ENCODE results near the gene ARPC2. TPM values are rescaled to one million over a fixed set of nuclear protein-coding genes. Genes with fewer than 3 reads are reported as not detected.

ARPC2 gene
- polyA plus RNA-seq, 1 experiment: 666 TPM

DNA sequence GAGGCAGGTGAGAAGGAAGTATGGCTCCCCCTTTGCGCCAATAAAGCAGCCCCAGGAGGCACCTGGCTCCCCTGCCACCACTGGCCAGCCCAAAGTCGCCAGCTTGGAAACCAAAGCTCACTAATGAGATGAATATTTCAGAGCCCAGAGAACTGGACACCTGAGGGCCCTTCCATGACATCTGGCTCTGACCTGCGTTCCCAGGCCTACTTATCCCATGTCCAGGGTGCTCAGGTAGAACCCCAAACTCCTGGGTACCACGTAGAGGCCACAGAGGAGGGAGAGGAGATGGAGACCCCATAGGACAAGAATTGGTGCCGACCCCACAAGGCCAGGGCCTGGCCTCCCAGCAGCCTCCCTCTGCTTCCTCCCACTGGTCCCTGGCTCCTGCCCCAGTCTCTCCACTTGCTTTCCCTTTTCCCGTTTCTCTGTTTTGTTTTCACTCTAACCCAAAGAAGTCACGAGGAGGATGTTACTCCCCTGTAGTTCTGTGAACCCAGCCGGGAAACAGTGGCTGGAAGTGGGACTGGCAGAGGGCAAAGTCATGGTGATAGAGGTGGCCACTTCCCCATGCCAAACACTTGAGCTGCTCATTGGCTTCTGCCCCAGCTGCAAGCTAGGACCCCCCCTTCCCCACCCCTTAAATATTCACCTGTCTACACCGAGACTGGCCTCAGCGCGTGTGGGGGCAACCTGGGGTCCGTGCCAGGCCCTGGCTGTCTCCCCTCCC, 74.5 kb downstream of the ARPC2 start:
- ChIA-PET POLR2A (interaction anchor here (2.0 kb wide), 1 partner anchor 105 kb away, joined by 6 read pairs; no protein-coding TSS in a partner anchor), CTCF (interaction anchor here (0.7 to 5.6 kb wide), 6 partner anchors 10 to 175 kb away, joined by 4 to 64 read pairs (median 10); partner anchors contain the start of genes AAMP, CATIP and PNKD)
- no peak for DNase-seq (ENCODE audit: low read depth, low spot score)
- H3K4me3 ChIP-seq (ENCODE audit: low read depth, low read length): peak overlapping the region; percentile 81
- peak overlapping the region; percentile 57 for H3K27ac ChIP-seq (ENCODE audit: low read depth, low read length)
- H3K27me3 ChIP-seq (ENCODE audit: control insufficient read depth, insufficient read depth, low read length): no peaks in the 10 kb centered on the region
- no peaks in the 10 kb centered on the region for H3K9me3 ChIP-seq (ENCODE audit: control insufficient read depth, insufficient read depth, low read length)
- TF ChIP-seq, protein P1, sequence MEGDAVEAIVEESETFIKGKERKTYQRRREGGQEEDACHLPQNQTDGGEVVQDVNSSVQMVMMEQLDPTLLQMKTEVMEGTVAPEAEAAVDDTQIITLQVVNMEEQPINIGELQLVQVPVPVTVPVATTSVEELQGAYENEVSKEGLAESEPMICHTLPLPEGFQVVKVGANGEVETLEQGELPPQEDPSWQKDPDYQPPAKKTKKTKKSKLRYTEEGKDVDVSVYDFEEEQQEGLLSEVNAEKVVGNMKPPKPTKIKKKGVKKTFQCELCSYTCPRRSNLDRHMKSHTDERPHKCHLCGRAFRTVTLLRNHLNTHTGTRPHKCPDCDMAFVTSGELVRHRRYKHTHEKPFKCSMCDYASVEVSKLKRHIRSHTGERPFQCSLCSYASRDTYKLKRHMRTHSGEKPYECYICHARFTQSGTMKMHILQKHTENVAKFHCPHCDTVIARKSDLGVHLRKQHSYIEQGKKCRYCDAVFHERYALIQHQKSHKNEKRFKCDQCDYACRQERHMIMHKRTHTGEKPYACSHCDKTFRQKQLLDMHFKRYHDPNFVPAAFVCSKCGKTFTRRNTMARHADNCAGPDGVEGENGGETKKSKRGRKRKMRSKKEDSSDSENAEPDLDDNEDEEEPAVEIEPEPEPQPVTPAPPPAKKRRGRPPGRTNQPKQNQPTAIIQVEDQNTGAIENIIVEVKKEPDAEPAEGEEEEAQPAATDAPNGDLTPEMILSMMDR (IDR thresholded peaks at IDR 0.05; ENCODE audit: low read depth, low read length): no peak

DNA sequence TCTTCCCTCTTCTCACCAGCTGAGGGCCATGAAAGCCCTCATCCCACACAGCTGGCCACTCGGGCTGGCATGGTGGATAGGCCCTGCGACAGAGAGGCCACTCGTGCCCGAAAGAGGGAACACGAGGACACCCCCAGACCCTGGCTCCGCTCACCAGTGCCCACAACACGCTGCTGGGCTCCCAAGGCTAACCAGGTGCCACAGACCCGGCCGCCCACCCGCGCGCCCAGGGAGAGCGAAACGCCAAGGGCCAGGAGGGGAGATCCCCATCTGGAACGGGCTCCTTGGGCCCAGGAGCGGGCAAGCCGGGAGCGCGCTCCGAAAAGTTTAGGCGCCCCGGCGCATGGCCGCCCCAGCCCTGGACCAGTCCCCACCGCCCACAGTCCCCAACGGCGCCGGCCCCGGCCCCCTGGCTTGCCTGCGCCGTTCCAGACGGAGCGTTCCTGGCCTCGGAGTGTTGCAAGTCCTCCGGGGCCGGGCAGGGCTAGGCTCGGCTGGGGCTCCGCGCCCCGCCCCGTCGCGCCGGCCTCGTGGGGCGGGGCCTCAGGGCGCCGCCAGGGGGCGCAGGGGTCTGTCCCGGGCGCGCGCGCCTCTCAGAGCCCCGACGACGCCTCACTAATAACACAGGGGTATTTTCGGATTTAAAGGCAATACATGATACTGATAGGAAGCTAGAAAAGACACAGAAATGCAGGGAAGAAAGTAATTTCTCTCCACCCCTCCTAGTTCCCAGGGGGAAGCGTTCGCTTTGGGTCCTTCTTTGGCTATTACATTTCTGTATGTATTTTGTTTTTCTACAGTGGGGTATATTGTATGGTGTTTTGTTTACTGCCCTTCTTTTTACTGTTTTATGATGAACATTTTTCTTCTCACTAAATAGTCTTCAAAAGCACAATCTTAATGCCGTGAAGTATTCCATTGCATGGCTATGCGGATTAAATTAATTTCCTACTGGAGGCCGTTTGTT, 75.3 kb downstream of the ARPC2 start, which contains the start of gene TMBIM1:
Gene TMBIM1, minus strand, starts transcription at position 456 of the 967 bp plus-strand sequence. CDS start 10,362 bp downstream, outside the sequence.
- POLR2A ChIA-PET: interaction anchor here (2.0 kb wide), 1 partner anchor 104 kb away, joined by 6 read pairs; no protein-coding TSS in a partner anchor
- no peaks in the 10 kb centered on the region for H3K27me3 ChIP-seq (ENCODE audit: control insufficient read depth, insufficient read depth, low read length)
- no peaks in the 10 kb centered on the region for H3K9me3 ChIP-seq (ENCODE audit: control insufficient read depth, insufficient read depth, low read length)
- peak within 1 kb of the TSS; percentile 81 for H3K4me3 ChIP-seq (ENCODE audit: low read depth, low read length)
- no peak for DNase-seq (ENCODE audit: low read depth, low spot score)
- CTCF ChIA-PET: interaction anchor here (0.6 to 5.6 kb wide), 35 partner anchors 8 to 783 kb away, joined by 3 to 64 read pairs (median 3); partner anchors contain the start of genes AAMP, CATIP and PNKD
- TF ChIP-seq, protein P1 (IDR thresholded peaks at IDR 0.05; ENCODE audit: low read depth, low read length): peak; percentile 58
- peak within 1 kb of the TSS; percentile 57 for H3K27ac ChIP-seq (ENCODE audit: low read depth, low read length)

DNA sequence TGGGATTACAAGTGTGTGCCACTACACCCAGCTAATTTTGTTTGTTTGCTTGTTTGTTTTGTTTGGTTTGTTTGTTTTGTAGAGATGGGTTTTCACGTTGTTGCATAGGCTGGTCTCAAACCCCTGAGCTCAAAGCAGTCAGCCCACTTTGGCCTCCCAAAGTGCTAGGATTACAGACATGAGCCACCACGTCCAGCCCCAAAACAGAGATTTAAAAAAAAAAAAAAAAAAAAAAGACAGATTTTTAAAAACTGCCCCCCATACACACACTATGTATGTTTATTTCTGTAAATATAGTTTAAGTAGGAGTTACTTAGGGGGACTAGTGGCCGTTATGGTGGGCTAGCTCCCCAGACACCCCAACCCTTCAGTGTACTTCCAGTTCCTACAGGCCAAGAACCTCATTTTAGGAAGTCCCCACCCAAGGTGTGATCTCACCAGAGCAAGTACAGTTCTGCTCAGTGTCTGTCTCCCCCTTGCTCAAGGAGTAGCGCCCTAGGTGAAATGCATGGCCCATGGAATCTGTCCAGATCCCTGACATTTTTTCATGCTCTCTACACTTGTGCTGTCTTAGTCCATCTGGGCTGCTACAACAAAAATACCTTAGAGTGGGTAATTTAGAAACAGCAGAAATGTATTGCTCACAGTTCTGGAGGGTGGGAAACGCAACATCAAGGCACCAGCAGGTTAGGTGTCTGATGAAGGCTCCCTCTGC, 76.9 kb downstream of the ARPC2 start:
- Histone ChIP-seq H3K9me3 (ENCODE audit: control insufficient read depth, insufficient read depth, low read length) (no peaks in the 10 kb centered on the region), H3K27ac (ENCODE audit: low read depth, low read length) (no peak overlapping the region), H3K4me3 (ENCODE audit: low read depth, low read length) (no peak overlapping the region), H3K27me3 (ENCODE audit: control insufficient read depth, insufficient read depth, low read length) (no peaks in the 10 kb centered on the region)
- ChIA-PET CTCF (interaction anchor here (0.7 to 5.6 kb wide), 5 partner anchors 8 to 101 kb away, joined by 6 to 64 read pairs (median 7); partner anchors contain the start of gene CATIP), POLR2A (no interaction called here)
- DNase-seq (ENCODE audit: low read depth, low spot score): no peak
- TF ChIP-seq, protein P1 (IDR thresholded peaks at IDR 0.05; ENCODE audit: low read depth, low read length): no peak

DNA sequence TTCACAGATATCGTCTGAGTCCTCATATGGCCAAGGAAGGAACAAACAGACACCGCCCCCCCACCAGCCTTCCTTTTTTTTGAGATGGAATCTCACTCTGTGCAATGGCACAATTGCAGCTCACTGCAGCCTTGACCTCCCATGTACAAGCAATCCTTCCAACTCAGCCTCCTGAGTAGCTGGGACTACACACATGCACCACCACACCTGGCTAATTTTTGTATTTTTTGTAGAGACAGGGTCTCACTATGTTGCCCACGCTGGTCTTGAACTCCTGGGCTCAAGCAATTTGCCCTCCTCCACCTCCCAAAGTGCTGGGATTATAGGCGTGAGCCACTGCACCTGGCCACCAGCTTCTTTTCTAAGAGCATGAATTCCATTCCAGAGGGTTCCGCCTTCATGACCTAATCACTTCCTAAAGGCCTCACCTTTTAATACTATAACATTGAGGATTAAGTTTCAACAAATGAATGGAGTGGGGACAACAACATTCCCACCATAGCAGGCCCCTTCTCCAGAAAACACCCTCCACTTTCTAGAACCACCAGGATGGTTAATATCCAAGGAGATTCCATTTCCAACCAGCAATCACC, 77.5 kb downstream of the ARPC2 start:
- TF ChIP-seq, protein P1 (IDR thresholded peaks at IDR 0.05; ENCODE audit: low read depth, low read length): no peak
- no peaks in the 10 kb centered on the region for H3K9me3 ChIP-seq (ENCODE audit: control insufficient read depth, insufficient read depth, low read length)
- no peak overlapping the region for H3K4me3 ChIP-seq (ENCODE audit: low read depth, low read length)
- no peak overlapping the region for H3K27ac ChIP-seq (ENCODE audit: low read depth, low read length)
- no peaks in the 10 kb centered on the region for H3K27me3 ChIP-seq (ENCODE audit: control insufficient read depth, insufficient read depth, low read length)
- ChIA-PET POLR2A (interaction anchor here (0.9 kb wide), 1 partner anchor 98 kb away, joined by 3 read pairs; no protein-coding TSS in a partner anchor), CTCF (interaction anchor here (4.1 to 5.6 kb wide), 2 partner anchors 62 to 100 kb away, joined by 19 to 64 read pairs; partner anchors contain the start of gene CATIP)
- DNase-seq (ENCODE audit: low read depth, low spot score): no peak
